Activated naive CD4-positive, alpha-beta T cell treated with anti-CD3 and anti-CD28 coated beads, Interleukin-2, amount 10 ng/mL, durations not matched to agents 7 days and 5 days (primary cell): ENCODE measurements around the gene ADCY6.

ENCODE experiments used
- CTCF ChIA-PET: fragments of 350-600 bp; sonication (Branson Sonifier 250); formaldehyde crosslinking; loops from one replicate; lab custom pipeline; 2021; ENCODE audit warnings: antibody characterized with exemption; lab: Charles Lee
- DNase-seq: peaks from one replicate; pipeline ENCODE4 v3.0.0-alpha.2; 2020
- H3K27ac Mint-ChIP-seq: one replicate; pipeline ENCODE4 v1.8.0; 2021; ENCODE audit warnings: mild to moderate bottlenecking, moderate library complexity, mixed read lengths
- H3K27me3 Mint-ChIP-seq: one replicate; pipeline ENCODE4 v1.8.0; 2021; ENCODE audit warnings: mild to moderate bottlenecking, mixed read lengths
- H3K36me3 Mint-ChIP-seq: one replicate; pipeline ENCODE4 v1.8.0; 2021; ENCODE audit warnings: mixed read lengths
- H3K4me1 Mint-ChIP-seq: one replicate; pipeline ENCODE4 v1.8.0; 2021; ENCODE audit warnings: mixed read lengths
- H3K4me3 Mint-ChIP-seq: one replicate; pipeline ENCODE4 v1.8.0; 2021; ENCODE audit warnings: mild to moderate bottlenecking, moderate library complexity, mixed read lengths
- H3K9me3 Mint-ChIP-seq: one replicate; pipeline ENCODE4 v1.8.0; 2021; ENCODE audit warnings: mixed read lengths

Gene ADCY6

GRCh38 chr12:48770756-48771155 lies 18.1 kb downstream of the ADCY6 start:
- CTCF ChIA-PET = interaction anchor here (1.4 kb wide), 1 partner anchor 17 kb away, joined by 5 read pairs; no protein-coding TSS in a partner anchor
- Mint-ChIP-seq H3K27ac (no peak overlapping the region), H3K9me3 (no peaks in the 10 kb centered on the region), H3K4me3 (no peak overlapping the region), H3K4me1 (peaks cover 7% of the 10 kb centered on the region), H3K36me3 (no peaks in the 10 kb centered on the region), H3K27me3 (peaks cover 56% of the 10 kb centered on the region)
- DNase-seq = no peak

GRCh38 chr12:48768736-48769135 lies 20.2 kb downstream of the ADCY6 start:
- no peaks in the 10 kb centered on the region for H3K9me3 Mint-ChIP-seq
- H3K36me3 Mint-ChIP-seq = no peaks in the 10 kb centered on the region
- no peak for DNase-seq
- CTCF ChIA-PET = interaction anchor here (3.9 kb wide), 1 partner anchor 27 kb away, joined by 21 read pairs; no protein-coding TSS in a partner anchor
- H3K4me1 Mint-ChIP-seq = peaks cover 12% of the 10 kb centered on the region
- H3K27ac Mint-ChIP-seq = no peak overlapping the region
- peaks cover 57% of the 10 kb centered on the region for H3K27me3 Mint-ChIP-seq
- no peak overlapping the region for H3K4me3 Mint-ChIP-seq

- CTCF ChIA-PET = interaction anchor here (1.0 to 3.9 kb wide), 2 partner anchors 15 to 27 kb away, joined by 4 to 21 read pairs; no protein-coding TSS in a partner anchor
- H3K9me3 Mint-ChIP-seq = no peaks in the 10 kb centered on the region
- peaks cover 56% of the 10 kb centered on the region for H3K27me3 Mint-ChIP-seq
- H3K4me1 Mint-ChIP-seq = peaks cover 12% of the 10 kb centered on the region
- H3K36me3 Mint-ChIP-seq = no peaks in the 10 kb centered on the region
- DNase-seq = no peak
- H3K27ac Mint-ChIP-seq = no peak overlapping the region
- H3K4me3 Mint-ChIP-seq = no peak overlapping the region
Observed at GRCh38 chr12:48768147-48768546, 20.7 kb downstream of the ADCY6 start.

GRCh38 chr12:48767521-48767920 lies 21.4 kb downstream of the ADCY6 start:
- DNase-seq = no peak
- H3K27ac Mint-ChIP-seq = no peak overlapping the region
- no peaks in the 10 kb centered on the region for H3K9me3 Mint-ChIP-seq
- peaks cover 12% of the 10 kb centered on the region for H3K4me1 Mint-ChIP-seq
- H3K4me3 Mint-ChIP-seq = no peak overlapping the region
- CTCF ChIA-PET = interaction anchor here (1.0 to 3.9 kb wide), 2 partner anchors 15 to 28 kb away, joined by 4 to 21 read pairs; no protein-coding TSS in a partner anchor
- H3K36me3 Mint-ChIP-seq = no peaks in the 10 kb centered on the region
- peaks cover 56% of the 10 kb centered on the region for H3K27me3 Mint-ChIP-seq

- Mint-ChIP-seq H3K9me3 (no peaks in the 10 kb centered on the region), H3K27ac (no peak overlapping the region), H3K4me1 (peaks cover 12% of the 10 kb centered on the region), H3K27me3 (peaks cover 56% of the 10 kb centered on the region), H3K4me3 (no peak overlapping the region), H3K36me3 (no peaks in the 10 kb centered on the region)
- DNase-seq = no peak
- CTCF ChIA-PET = interaction anchor here (3.9 kb wide), 1 partner anchor 29 kb away, joined by 21 read pairs; no protein-coding TSS in a partner anchor
Observed at GRCh38 chr12:48767047-48767446, 21.8 kb downstream of the ADCY6 start.

- Mint-ChIP-seq H3K27me3 (peaks cover 48% of the 10 kb centered on the region), H3K4me3 (no peak overlapping the region), H3K36me3 (no peaks in the 10 kb centered on the region), H3K9me3 (no peaks in the 10 kb centered on the region), H3K4me1 (peaks cover 12% of the 10 kb centered on the region), H3K27ac (no peak overlapping the region)
- CTCF ChIA-PET = interaction anchor here (2.0 to 3.9 kb wide), 2 partner anchors 12 to 30 kb away, joined by 13 to 21 read pairs; no protein-coding TSS in a partner anchor
- DNase-seq = peak; percentile 28
Observed at GRCh38 chr12:48765753-48766162, 23.1 kb downstream of the ADCY6 start.

GRCh38 chr12:48764521-48764920 lies 24.4 kb downstream of the ADCY6 start:
- no peak for DNase-seq
- H3K27ac Mint-ChIP-seq = no peak overlapping the region
- no peaks in the 10 kb centered on the region for H3K36me3 Mint-ChIP-seq
- no peak overlapping the region for H3K4me3 Mint-ChIP-seq
- CTCF ChIA-PET = interaction anchor here (2.0 to 3.9 kb wide), 2 partner anchors 11 to 31 kb away, joined by 13 to 21 read pairs; no protein-coding TSS in a partner anchor
- H3K4me1 Mint-ChIP-seq = peaks cover 12% of the 10 kb centered on the region
- no peaks in the 10 kb centered on the region for H3K9me3 Mint-ChIP-seq
- peaks cover 46% of the 10 kb centered on the region for H3K27me3 Mint-ChIP-seq

GRCh38 chr12:48758737-48759136 lies 30.2 kb downstream of the ADCY6 start:
- no peaks in the 10 kb centered on the region for H3K36me3 Mint-ChIP-seq
- no peaks in the 10 kb centered on the region for H3K9me3 Mint-ChIP-seq
- no peaks in the 10 kb centered on the region for H3K4me1 Mint-ChIP-seq
- H3K4me3 Mint-ChIP-seq = no peak overlapping the region
- H3K27me3 Mint-ChIP-seq = peaks cover 7% of the 10 kb centered on the region
- H3K27ac Mint-ChIP-seq = no peak overlapping the region
- DNase-seq = no peak
- CTCF ChIA-PET = interaction anchor here (0.5 to 14.0 kb wide), 4 partner anchors 16 to 142 kb away, joined by 3 to 187 read pairs (median 4); no protein-coding TSS in a partner anchor

- DNase-seq = no peak
- Mint-ChIP-seq H3K36me3 (no peaks in the 10 kb centered on the region), H3K27me3 (peaks cover 11% of the 10 kb centered on the region), H3K27ac (no peak overlapping the region), H3K9me3 (no peaks in the 10 kb centered on the region), H3K4me3 (no peak overlapping the region), H3K4me1 (no peaks in the 10 kb centered on the region)
- CTCF ChIA-PET = interaction anchor here (0.5 to 14.0 kb wide), 3 partner anchors 36 to 141 kb away, joined by 3 to 187 read pairs (median 3); no protein-coding TSS in a partner anchor
Observed at GRCh38 chr12:48758186-48758585, 30.7 kb downstream of the ADCY6 start.

- no peak for DNase-seq
- Mint-ChIP-seq H3K27ac (no peak overlapping the region), H3K36me3 (no peaks in the 10 kb centered on the region)
Observed at GRCh38 chr12:48750769-48751356, 38.0 kb downstream of the ADCY6 start.

GRCh38 chr12:48750215-48750614 lies 38.7 kb downstream of the ADCY6 start:
- H3K4me1 Mint-ChIP-seq = no peaks in the 10 kb centered on the region
- no peaks in the 10 kb centered on the region for H3K9me3 Mint-ChIP-seq
- H3K36me3 Mint-ChIP-seq = no peaks in the 10 kb centered on the region
- CTCF ChIA-PET = interaction anchor here (0.9 to 14.0 kb wide), 3 partner anchors 24 to 64 kb away, joined by 3 to 187 read pairs (median 10); no protein-coding TSS in a partner anchor
- H3K27ac Mint-ChIP-seq = no peak overlapping the region
- DNase-seq = no peak
- H3K27me3 Mint-ChIP-seq = peaks cover 6% of the 10 kb centered on the region
- H3K4me3 Mint-ChIP-seq = no peak overlapping the region

More at GRCh38 chr12:48750769-48751356, 38.0 kb downstream of the ADCY6 start:
- Mint-ChIP-seq H3K9me3 (no peaks in the 10 kb centered on the region), H3K4me1 (no peaks in the 10 kb centered on the region), H3K4me3 (no peak overlapping the region), H3K27me3 (peaks cover 12% of the 10 kb centered on the region)
- CTCF ChIA-PET = interaction anchor here (0.9 to 14.0 kb wide), 3 partner anchors 25 to 64 kb away, joined by 3 to 187 read pairs (median 10); no protein-coding TSS in a partner anchor

GRCh38 chr12:48744251-48745008 lies 44.5 kb downstream of the ADCY6 start:
- H3K36me3 Mint-ChIP-seq = no peaks in the 10 kb centered on the region
- no peaks in the 10 kb centered on the region for H3K9me3 Mint-ChIP-seq
- CTCF ChIA-PET = interaction anchor here (1.1 kb wide), 1 partner anchor 70 kb away, joined by 3 read pairs; no protein-coding TSS in a partner anchor
- H3K27ac Mint-ChIP-seq = no peak overlapping the region
- no peak for DNase-seq
- H3K4me1 Mint-ChIP-seq = no peaks in the 10 kb centered on the region
- H3K4me3 Mint-ChIP-seq = no peak overlapping the region
- peaks cover 24% of the 10 kb centered on the region for H3K27me3 Mint-ChIP-seq

- Mint-ChIP-seq H3K27me3 (peaks cover 35% of the 10 kb centered on the region), H3K27ac (no peak overlapping the region), H3K36me3 (no peaks in the 10 kb centered on the region), H3K4me1 (no peaks in the 10 kb centered on the region), H3K9me3 (no peaks in the 10 kb centered on the region), H3K4me3 (no peak overlapping the region)
- DNase-seq = no peak
- CTCF ChIA-PET = no interaction called here
Observed at GRCh38 chr12:48739618-48740269, 49.1 kb downstream of the ADCY6 start.
